B cell (primary cell): ENCODE results near the gene PCLO. TPM values are rescaled to one million over a fixed set of nuclear protein-coding genes. Genes with fewer than 3 reads are reported as not detected.
"Not testable (repeated sequence)": the region's sequence is repeated elsewhere in the genome, so short reads cannot be mapped to it uniquely, and the experiment has no call there.

Source experiments
- ATAC-seq: fragments of 200-7000 bp; cut with Tn5 transposase; one replicate; pipeline ENCODE4 v1.10.0; 2021; ENCODE audit warnings: low read depth, mild to moderate bottlenecking, moderate number of reproducible peaks, moderate library complexity
- CTCF ChIA-PET: fragments of 350-600 bp; sonication (Branson Sonifier 250); formaldehyde crosslinking; loops from one replicate; lab custom pipeline; 2021; ENCODE audit warnings: antibody characterized with exemption, inconsistent platforms; lab: Charles Lee
- POLR2A ChIA-PET: fragments of 350-600 bp; sonication (Branson Sonifier 250); formaldehyde crosslinking; loops from one replicate; lab custom pipeline; 2021; ENCODE audit warnings: antibody characterized with exemption; lab: Charles Lee
- DNase-seq: peaks from one replicate; pipeline ENCODE4 v3.0.0; 2013
- H2AFZ ChIP-seq: 2 replicates; pipeline ENCODE4 v1.6.1; 2012; ENCODE audit warnings: mild to moderate bottlenecking, low read depth, low read length; ENCODE audit not compliant: insufficient read depth, poor library complexity, severe bottlenecking
- H3K27ac ChIP-seq, 2 donors: 1 replicate in 1 of 2; 2 replicates in 1 of 2; pipeline ENCODE4 v1.5.1; 2012 to 2013; ENCODE audit warnings: low read length in 2 of 2, mild to moderate bottlenecking in 2 of 2, moderate library complexity in 1 of 2
- H3K27me3 ChIP-seq, 4 experiments: fragments of 200-600 bp in 1 of 4; sonication (generic) in 1 of 4; replicated peaks in 1 of 4; 1 replicate in 2 of 4; 2 replicates in 2 of 4; pipeline versions ENCODE4 v1.6.1 to v1.7.0; 2013 to 2016; ENCODE audit warnings: low read length in 3 of 4, mild to moderate bottlenecking in 2 of 4, mixed read lengths in 1 of 4, moderate library complexity in 1 of 4; ENCODE audit not compliant: insufficient read depth in 4 of 4, control insufficient read depth in 3 of 4; ENCODE audit errors: control extremely low read depth in 1 of 4
- H3K36me3 ChIP-seq, 2 experiments: replicated peaks in 1 of 2; 1 replicate in 1 of 2; 2 replicates in 1 of 2; pipeline versions ENCODE4 v1.6.1 to v1.7.1; 2013; ENCODE audit warnings: low read length in 1 of 2; ENCODE audit not compliant: insufficient read depth in 2 of 2, control insufficient read depth in 1 of 2; ENCODE audit errors: control extremely low read depth in 1 of 2, extremely low read depth in 1 of 2
- H3K4me1 ChIP-seq, 2 donors: fragments of 200-600 bp in 1 of 2; sonication (generic) in 1 of 2; 1 replicate in 1 of 2; 2 replicates in 1 of 2; pipeline versions ENCODE4 v1.5.1 to v1.6.1; 2013 to 2017; ENCODE audit warnings: low read length in 2 of 2; ENCODE audit not compliant: control insufficient read depth in 2 of 2, insufficient read depth in 2 of 2
- H3K4me2 ChIP-seq: replicated peaks from 2 replicates; pipeline ENCODE3; 2012; ENCODE audit warnings: mild to moderate bottlenecking, low read depth, low read length; ENCODE audit not compliant: poor library complexity, severe bottlenecking
- H3K4me3 ChIP-seq, 5 experiments: fragments of 200-600 bp in 1 of 5; sonication (generic) in 1 of 5; 1 replicate in 3 of 5; 2 replicates in 2 of 5; pipeline versions ENCODE4 v1.5.1 to v1.7.0; 2011 to 2016; ENCODE audit warnings: low read length in 4 of 5, mild to moderate bottlenecking in 4 of 5, low read depth in 2 of 5, control low read depth in 1 of 5, moderate library complexity in 1 of 5; ENCODE audit not compliant: insufficient read depth in 1 of 5; ENCODE audit errors: control extremely low read depth in 1 of 5, extremely low read depth in 1 of 5
- H3K79me2 ChIP-seq: fragments of 200-600 bp; sonication (generic); one replicate; pipeline ENCODE4 v1.6.0; 2016; ENCODE audit warnings: low read length; ENCODE audit not compliant: control insufficient read depth, insufficient read depth
- H3K9ac ChIP-seq: fragments of 200-600 bp; sonication (generic); 2 replicates; pipeline ENCODE4 v1.6.1; 2017; ENCODE audit warnings: mild to moderate bottlenecking, low read length, moderate library complexity
- H3K9me3 ChIP-seq, 3 donors: one replicate each; pipeline versions ENCODE4 v1.6.1 to v1.7.1; 2013; ENCODE audit warnings: low read length in 2 of 3; ENCODE audit not compliant: control insufficient read depth in 2 of 3, insufficient read depth in 1 of 3; ENCODE audit errors: control extremely low read depth in 1 of 3
- H4K20me1 ChIP-seq: 2 replicates; pipeline ENCODE4 v1.6.0; 2012; ENCODE audit warnings: mild to moderate bottlenecking, low read length; ENCODE audit not compliant: insufficient read depth, control insufficient read depth, poor library complexity, severe bottlenecking
- H3K27ac Mint-ChIP-seq: one replicate; pipeline ENCODE4 v1.8.0; 2021; ENCODE audit warnings: mixed read lengths
- H3K27me3 Mint-ChIP-seq: one replicate; pipeline ENCODE4 v1.8.0; 2021; ENCODE audit warnings: mixed read lengths
- H3K4me1 Mint-ChIP-seq: one replicate; pipeline ENCODE4 v1.8.0; 2021; ENCODE audit warnings: mixed read lengths
- H3K4me3 Mint-ChIP-seq: one replicate; pipeline ENCODE4 v1.8.0; 2021; ENCODE audit warnings: mixed read lengths
- H3K9me3 Mint-ChIP-seq: one replicate; pipeline ENCODE4 v1.8.0; 2022; ENCODE audit warnings: mixed read lengths; ENCODE audit not compliant: insufficient read depth
- EZH2 ChIP-seq: IDR thresholded peaks from 2 replicates; pipeline ENCODE4 v1.6.1; 2012; ENCODE audit warnings: borderline replicate concordance, low read depth, mild to moderate bottlenecking, moderate library complexity, low read length; ENCODE audit not compliant: insufficient read depth, poor library complexity, severe bottlenecking
- WGBS: methylation state at CpG from one replicate; pipeline ENCODE4 v1.1.5; 2013; ENCODE audit warnings: missing lambda C conversion rate; ENCODE audit not compliant: insufficient coverage; 5-methylcytosine and 5-hydroxymethylcytosine counted together
- intact Hi-C: fragments of 100-400 bp; cut with micrococcal nuclease; formaldehyde crosslinking; loops from one replicate; pipeline ENCODE4 v1.10.0; 2022
- polyA plus RNA-seq: library from polyadenylated mRNA; depleted of rRNA; stranded (reverse); fragments of >200 nt; gene quantifications from 2 replicates; pipeline ENCODE4 v1.2.3, GENCODE V29; 2012
- total RNA-seq, 2 donors: library from RNA; stranded (reverse); fragments of 120-200 nt in 1 of 2; gene quantifications; 1 replicate in 1 of 2; 2 replicates in 1 of 2; pipeline versions ENCODE4 v1.2.3 to v1.2.4, GENCODE V29; 2013 to 2022
- TF ChIP-seq, protein P1 (sequence below): fragments of 200-600 bp; IDR thresholded peaks from one replicate; pipeline ENCODE4 v1.8.0; 2022; ENCODE audit warnings: antibody characterized with exemption, mild to moderate bottlenecking

PCLO gene
- total and polyA plus RNA-seq, 2 donors (not counting 1 experiment from before 2014, with no cell fraction given) = 0.01 to 0.32 TPM

DNA sequence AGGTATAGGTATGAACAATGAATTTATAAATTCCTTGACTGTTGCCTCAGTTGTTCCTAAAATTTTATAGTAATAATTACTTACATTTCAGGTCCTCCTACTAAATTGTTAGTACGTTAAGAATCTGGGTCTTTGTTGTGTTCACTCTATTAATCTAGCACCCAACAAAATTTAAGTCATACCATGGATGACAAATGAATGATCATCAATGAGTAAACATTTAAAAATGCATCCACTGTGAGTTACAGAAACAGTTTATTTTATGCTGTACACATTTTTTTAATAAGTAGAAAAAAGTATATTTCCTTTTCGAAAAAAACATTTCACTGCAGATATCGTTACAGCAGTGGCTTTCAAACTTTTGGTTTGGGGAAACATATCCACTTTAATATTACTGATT, 265.2 kb downstream of the PCLO start:
- no peak overlapping the region for H3K9ac ChIP-seq
- no peaks in the 10 kb centered on the region for H3K9me3 ChIP-seq
- WGBS = no CpG with 5 or more reads among the region's 3 CpGs
- H3K36me3 ChIP-seq = no peaks in the 10 kb centered on the region
- H3K4me1 Mint-ChIP-seq = no peaks in the 10 kb centered on the region
- H3K27ac ChIP-seq = no peak overlapping the region
- no peak overlapping the region for H3K27ac Mint-ChIP-seq
- no peak for ATAC-seq
- CTCF ChIA-PET = no interaction called here
- H3K9me3 Mint-ChIP-seq = peaks cover 3% of the 10 kb centered on the region
- POLR2A ChIA-PET = no interaction called here
- intact Hi-C loops = no loop called here
- H3K4me3 Mint-ChIP-seq = no peak overlapping the region
- no peak overlapping the region for H3K4me3 ChIP-seq
- DNase-seq = no peak
- no peaks in the 10 kb centered on the region for H3K4me1 ChIP-seq
- H3K79me2 ChIP-seq = no peaks in the 10 kb centered on the region
- no peak overlapping the region for H2AFZ ChIP-seq
- H4K20me1 ChIP-seq = no peaks in the 10 kb centered on the region
- no peaks in the 10 kb centered on the region for H3K27me3 Mint-ChIP-seq
- H3K4me2 ChIP-seq = no peak overlapping the region
- TF ChIP-seq, protein P1, sequence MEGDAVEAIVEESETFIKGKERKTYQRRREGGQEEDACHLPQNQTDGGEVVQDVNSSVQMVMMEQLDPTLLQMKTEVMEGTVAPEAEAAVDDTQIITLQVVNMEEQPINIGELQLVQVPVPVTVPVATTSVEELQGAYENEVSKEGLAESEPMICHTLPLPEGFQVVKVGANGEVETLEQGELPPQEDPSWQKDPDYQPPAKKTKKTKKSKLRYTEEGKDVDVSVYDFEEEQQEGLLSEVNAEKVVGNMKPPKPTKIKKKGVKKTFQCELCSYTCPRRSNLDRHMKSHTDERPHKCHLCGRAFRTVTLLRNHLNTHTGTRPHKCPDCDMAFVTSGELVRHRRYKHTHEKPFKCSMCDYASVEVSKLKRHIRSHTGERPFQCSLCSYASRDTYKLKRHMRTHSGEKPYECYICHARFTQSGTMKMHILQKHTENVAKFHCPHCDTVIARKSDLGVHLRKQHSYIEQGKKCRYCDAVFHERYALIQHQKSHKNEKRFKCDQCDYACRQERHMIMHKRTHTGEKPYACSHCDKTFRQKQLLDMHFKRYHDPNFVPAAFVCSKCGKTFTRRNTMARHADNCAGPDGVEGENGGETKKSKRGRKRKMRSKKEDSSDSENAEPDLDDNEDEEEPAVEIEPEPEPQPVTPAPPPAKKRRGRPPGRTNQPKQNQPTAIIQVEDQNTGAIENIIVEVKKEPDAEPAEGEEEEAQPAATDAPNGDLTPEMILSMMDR = no peak
- TF ChIP-seq EZH2 = no peak
- H3K27me3 ChIP-seq = no peaks in the 10 kb centered on the region

DNA sequence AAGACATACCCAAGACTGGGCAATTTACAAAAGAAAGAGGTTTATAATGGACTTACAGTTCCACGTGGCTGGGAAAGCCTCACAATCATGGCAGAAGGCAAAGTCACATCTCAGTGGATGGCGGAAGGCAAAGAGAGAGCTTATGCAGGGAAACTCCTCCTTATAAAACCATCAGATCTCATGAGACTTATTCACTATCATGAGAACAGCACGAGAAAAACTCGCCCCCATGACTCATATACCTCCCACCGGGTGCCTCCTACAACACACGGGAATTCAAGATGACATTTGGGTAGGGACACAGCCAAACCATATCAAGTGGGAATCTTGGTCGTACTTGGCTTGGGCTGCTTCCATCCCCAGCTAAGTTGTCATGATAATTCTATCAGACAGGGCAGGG, 268.3 kb downstream of the PCLO start:
- H3K27me3 Mint-ChIP-seq, H3K9me3 ChIP-seq, H3K9me3 Mint-ChIP-seq, H3K27ac ChIP-seq, H2AFZ ChIP-seq, POLR2A ChIA-PET, H3K27ac Mint-ChIP-seq, H3K4me1 Mint-ChIP-seq, H3K4me2 ChIP-seq, ATAC-seq, H4K20me1 ChIP-seq, H3K9ac ChIP-seq, CTCF ChIA-PET, intact Hi-C loops, H3K4me3 Mint-ChIP-seq, H3K4me3 ChIP-seq, H3K4me1 ChIP-seq, H3K79me2 ChIP-seq, H3K27me3 ChIP-seq, H3K36me3 ChIP-seq, DNase-seq: not testable (repeated sequence)
- WGBS = 83% methylated on average over 1 of the region's 7 CpGs
